OCI-LY3 (cell line): Measurements from ENCODE around the gene CLCF1.

Experiments used
- H2AFZ ChIP-seq: fragments of 200-600, 300-600 bp; shearing (Covaris generic); 2 replicates; pipeline ENCODE4 v1.6.0; 2014; ENCODE audit warnings: antibody characterized with exemption, low read depth, low read length
- H3K27ac ChIP-seq: fragments of 200-600, 300-600 bp; sonication (generic); 2 replicates; pipeline ENCODE4 v1.5.1; 2014; ENCODE audit warnings: mild to moderate bottlenecking, low read length, moderate library complexity, mixed read lengths
- H3K27me3 ChIP-seq: fragments of 200-600, 300-600 bp; sonication (generic); 2 replicates; pipeline ENCODE4 v1.6.1; 2014; ENCODE audit warnings: low read depth, low read length, mixed read lengths
- H3K36me3 ChIP-seq: fragments of 200-600, 300-600 bp; sonication (generic); replicated peaks from 2 replicates; pipeline ENCODE3; 2014; ENCODE audit warnings: low read depth, low read length, mixed read lengths
- H3K4me1 ChIP-seq: fragments of 300-600, 200-600 bp; sonication (generic); 2 replicates; pipeline ENCODE4 v1.6.1; 2014; ENCODE audit warnings: low read length, mixed read lengths
- H3K4me2 ChIP-seq: fragments of 200-600, 300-600 bp; sonication (generic); 2 replicates; pipeline ENCODE4 v1.6.1; 2014; ENCODE audit warnings: low read length, mixed read lengths
- H3K4me3 ChIP-seq: fragments of 300-600, 200-600 bp; sonication (generic); 2 replicates; pipeline ENCODE4 v1.5.1; 2014; ENCODE audit warnings: antibody characterized with exemption, mild to moderate bottlenecking, low read length, moderate library complexity
- H3K79me2 ChIP-seq: fragments of 300-600, 200-600 bp; shearing (Covaris generic); 2 replicates; pipeline ENCODE4 v1.6.1; 2014; ENCODE audit warnings: mild to moderate bottlenecking, low read length, mixed read lengths
- H3K9ac ChIP-seq: fragments of 300-600, 200-600 bp; shearing (Covaris generic); 2 replicates; pipeline ENCODE4 v1.6.0; 2014; ENCODE audit warnings: mild to moderate bottlenecking, low read length, moderate library complexity
- H3K9me3 ChIP-seq: fragments of 200-600, 300-600 bp; shearing (Covaris generic); 2 replicates; pipeline ENCODE4 v1.6.1; 2014; ENCODE audit warnings: low read length, mixed read lengths; ENCODE audit not compliant: insufficient read depth
- H4K20me1 ChIP-seq: fragments of 200-600, 300-600 bp; sonication (generic); 2 replicates; pipeline ENCODE4 v1.6.1; 2016; ENCODE audit warnings: low read length, mixed read lengths; ENCODE audit not compliant: insufficient read depth
- CTCF ChIP-seq: fragments of 200-600, 300-600 bp; sonication (generic); IDR thresholded peaks from 2 replicates; pipeline ENCODE4 v1.5.1; 2014; ENCODE audit warnings: antibody characterized with exemption, low read length, low read depth
- EZH2phosphoT487 ChIP-seq: fragments of 200-600 bp; shearing (Covaris generic); IDR thresholded peaks from 2 replicates; pipeline ENCODE4 v1.6.1; 2018; ENCODE audit warnings: antibody characterized with exemption, mixed run types, low read depth

Gene CLCF1

DNA sequence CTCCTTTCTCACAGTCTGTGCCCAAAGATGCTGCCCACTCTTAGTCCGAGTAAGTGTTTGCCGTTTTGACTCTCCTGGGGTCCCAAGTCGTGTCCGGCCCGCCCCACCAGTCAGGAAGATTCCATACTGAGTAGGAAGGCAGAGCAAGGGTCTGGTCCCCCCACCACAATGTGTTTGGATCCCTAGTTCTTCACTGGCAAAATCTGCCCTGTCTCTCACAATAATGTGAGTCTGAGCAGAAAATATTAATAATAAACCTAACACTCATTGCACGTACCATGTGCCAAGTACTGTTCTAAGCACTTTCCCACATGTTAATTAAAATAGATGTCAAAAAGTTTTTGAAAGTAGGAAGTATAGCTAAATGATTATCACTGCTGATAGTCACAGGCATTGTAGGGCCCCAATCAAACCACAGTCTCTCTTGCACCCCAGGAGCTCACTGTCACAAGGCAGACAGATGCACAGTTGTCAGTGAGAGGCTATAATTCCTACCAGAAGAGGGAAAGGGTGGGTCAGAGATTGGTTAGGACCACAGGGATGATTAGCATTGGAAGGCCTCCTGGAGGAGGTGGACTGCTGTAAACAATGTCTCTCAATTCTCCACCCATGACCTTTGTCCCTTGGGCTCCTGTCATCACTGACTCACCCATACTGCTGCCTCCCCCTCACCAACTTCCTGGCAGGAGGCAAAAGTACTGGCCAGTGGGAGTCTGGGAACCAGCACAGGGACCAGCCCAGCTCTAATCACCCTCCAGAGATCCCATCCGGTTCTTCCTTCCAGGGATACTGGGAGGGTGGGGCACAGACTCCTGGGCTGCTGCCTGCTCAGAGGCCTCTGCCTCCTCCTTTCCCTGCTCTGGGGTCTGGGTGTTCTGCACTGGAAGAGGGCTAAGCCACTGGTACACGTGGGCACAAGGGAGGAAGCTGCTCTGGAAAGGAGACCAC is 19.0 kb downstream of the CLCF1 start:
- Histone ChIP-seq H3K4me2 (peak overlapping the region; percentile 97), H4K20me1 (no peaks in the 10 kb centered on the region), H3K36me3 (peaks cover 13% of the 10 kb centered on the region), H3K4me3 (peak overlapping the region; percentile 76), H3K27ac (peak overlapping the region; percentile 95), H3K9me3 (no peaks in the 10 kb centered on the region), H3K4me1 (peaks cover 72% of the 10 kb centered on the region), H3K27me3 (no peaks in the 10 kb centered on the region), H3K9ac (peak overlapping the region; percentile 98), H3K79me2 (peaks cover 30% of the 10 kb centered on the region), H2AFZ (no peak overlapping the region)
- TF ChIP-seq EZH2phosphoT487, result no peak
- no peak for TF ChIP-seq CTCF

DNA sequence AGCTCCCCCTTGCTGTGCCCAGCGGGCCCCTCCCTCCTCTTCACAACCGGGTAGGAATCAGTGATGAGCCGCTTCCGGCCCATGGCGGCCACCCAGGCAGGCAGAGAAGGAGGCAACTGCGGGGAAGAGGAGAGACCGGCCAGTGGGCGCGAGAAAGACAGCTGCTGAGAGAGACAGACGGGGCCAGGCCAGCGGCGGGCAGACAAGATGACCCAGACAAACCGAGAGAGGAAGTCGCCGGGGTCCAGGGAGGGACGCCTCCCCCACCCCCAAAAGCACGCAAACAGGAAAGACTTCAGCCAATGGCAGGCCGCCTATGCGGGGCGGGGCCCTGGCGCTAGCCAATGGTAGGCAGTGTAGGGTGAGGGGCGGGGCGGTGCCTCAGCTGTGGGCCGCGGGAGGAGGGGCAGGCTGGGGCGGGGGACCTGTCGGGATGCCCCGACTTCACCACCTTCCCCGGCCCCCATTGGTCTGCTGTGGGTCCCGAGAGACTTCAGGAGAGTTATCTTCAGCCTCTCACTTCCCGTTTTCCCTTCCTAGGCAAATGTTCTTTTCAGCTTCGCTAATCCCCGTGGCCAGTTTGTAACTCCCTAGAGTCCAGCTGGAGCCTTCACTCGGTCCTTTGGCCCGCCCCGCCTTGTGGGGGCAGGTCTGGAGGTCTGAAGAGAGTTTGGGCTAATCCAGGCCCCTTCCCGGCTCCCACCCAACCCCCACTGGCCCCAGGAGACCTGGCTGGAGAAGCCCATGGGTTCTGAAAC is 19.9 kb downstream of the CLCF1 start, which contains the start of gene POLD4:
Gene POLD4 (minus strand): TSS at position 230 of the 758 bp plus-strand sequence. CDS start 147 bp downstream, at position 83.
- Histone ChIP-seq H3K79me2 (peaks cover 30% of the 10 kb centered on the region), H3K27ac (peak within 1 kb of the TSS; percentile 98), H3K4me1 (peaks cover 80% of the 10 kb centered on the region), H3K36me3 (peaks cover 13% of the 10 kb centered on the region), H3K9ac (peak within 1 kb of the TSS; percentile 99), H2AFZ (no peak within 1 kb of the TSS), H3K4me2 (peak within 1 kb of the TSS; percentile 97), H4K20me1 (no peaks in the 10 kb centered on the region), H3K27me3 (no peaks in the 10 kb centered on the region), H3K9me3 (no peaks in the 10 kb centered on the region), H3K4me3 (peak within 1 kb of the TSS; percentile 83)
- TF ChIP-seq EZH2phosphoT487 (no peak), CTCF (no peak)

DNA sequence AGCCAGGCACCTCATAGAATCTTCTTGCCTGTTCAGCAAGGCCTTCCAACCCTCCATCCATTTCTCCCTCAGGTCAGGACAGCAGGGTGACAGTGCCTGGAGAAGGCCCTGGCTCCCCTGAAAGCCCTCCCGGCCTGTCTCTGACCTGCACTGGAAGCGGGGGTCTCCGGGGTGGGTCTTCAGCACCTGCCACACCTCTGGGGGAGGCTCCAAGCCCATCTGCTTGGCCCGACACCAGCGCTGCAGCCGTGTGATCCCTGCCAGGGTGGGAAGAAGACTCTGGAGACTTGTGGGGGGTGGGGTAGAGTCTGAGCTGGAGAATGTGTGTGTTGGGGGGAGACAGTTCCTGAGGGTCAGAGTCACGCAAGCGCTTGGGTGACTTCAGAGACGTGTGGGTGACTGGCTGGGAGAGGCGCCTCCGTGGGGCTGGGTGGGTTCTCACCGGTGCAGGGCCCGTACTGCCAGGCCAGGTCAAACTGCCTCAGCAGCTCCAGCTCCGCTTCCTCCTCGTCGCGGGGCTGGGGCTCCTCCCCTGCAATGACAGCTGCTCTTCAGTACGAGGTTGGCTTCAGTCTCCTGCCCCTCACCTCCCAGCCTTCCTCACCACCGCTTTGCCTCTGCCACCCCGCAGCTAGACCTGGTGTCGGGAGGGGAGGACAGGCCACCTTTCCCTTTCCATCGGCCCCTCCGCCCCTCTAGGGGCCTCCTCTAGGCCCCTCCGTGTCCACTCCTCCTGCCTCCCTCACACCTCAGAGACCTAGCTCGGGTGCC is 20.7 kb downstream of the CLCF1 start:
- Histone ChIP-seq H2AFZ (no peak overlapping the region), H3K9ac (peak overlapping the region; percentile 99), H3K9me3 (no peaks in the 10 kb centered on the region), H3K79me2 (peaks cover 30% of the 10 kb centered on the region), H3K27me3 (no peaks in the 10 kb centered on the region), H3K4me3 (peak overlapping the region; percentile 83), H3K36me3 (peaks cover 13% of the 10 kb centered on the region), H3K4me2 (peak overlapping the region; percentile 97), H4K20me1 (no peaks in the 10 kb centered on the region), H3K4me1 (peaks cover 84% of the 10 kb centered on the region), H3K27ac (peak overlapping the region; percentile 98)
- no peak for TF ChIP-seq CTCF
- no peak for TF ChIP-seq EZH2phosphoT487
